Mucosa of stomach (tissue), 1 donor: Measurements from ENCODE around the gene TMEM18.
A peak's percentile ranks its signal among the peaks of the same experiment; 100 is the strongest.

Source experiments
- H3K27me3 ChIP-seq: one replicate; pipeline ENCODE4 v1.7.0; 2013; ENCODE audit warnings: mild to moderate bottlenecking, low read length; ENCODE audit not compliant: control insufficient read depth, insufficient read depth
- H3K36me3 ChIP-seq: one replicate; pipeline ENCODE4 v1.7.0; 2013; ENCODE audit warnings: low read length; ENCODE audit not compliant: control insufficient read depth, insufficient read depth
- H3K4me1 ChIP-seq: one replicate; pipeline ENCODE4 v1.7.0; 2013; ENCODE audit warnings: mild to moderate bottlenecking, low read length; ENCODE audit not compliant: control insufficient read depth, insufficient read depth
- H3K4me3 ChIP-seq: one replicate; pipeline ENCODE4 v1.7.0; 2013; ENCODE audit warnings: low read length
- H3K9ac ChIP-seq: one replicate; pipeline ENCODE4 v1.7.0; 2013; ENCODE audit warnings: mild to moderate bottlenecking, low read length, moderate library complexity
- H3K9me3 ChIP-seq: one replicate; pipeline ENCODE4 v1.7.0; 2013; ENCODE audit warnings: mild to moderate bottlenecking, low read length, moderate library complexity; ENCODE audit not compliant: control insufficient read depth
- donor health status: Pancreatic carcinoma.

Gene TMEM18

DNA sequence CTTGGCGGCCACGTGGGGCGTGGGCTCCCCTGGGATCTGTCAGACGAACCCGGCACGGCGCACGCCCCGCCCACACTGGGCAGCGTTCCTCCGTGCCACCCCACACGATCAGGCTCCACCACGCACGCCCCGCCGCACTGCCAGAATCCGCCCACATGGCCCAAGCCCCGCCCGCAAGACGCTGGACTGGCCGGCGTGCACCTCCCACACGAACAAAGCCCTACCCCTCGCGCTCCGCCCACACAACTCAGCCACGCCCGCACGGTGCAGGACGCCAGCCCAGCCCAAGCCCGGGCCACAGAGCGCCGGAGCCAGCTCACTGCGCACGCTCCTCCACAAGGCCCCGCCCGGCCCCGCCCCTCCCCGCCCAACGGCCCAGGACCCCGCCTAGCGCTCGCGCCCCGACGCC lies 555 bp downstream of the TMEM18 start:
- H3K9me3 ChIP-seq, result no peaks in the 10 kb centered on the region
- no peaks in the 10 kb centered on the region for H3K36me3 ChIP-seq
- peak overlapping the region; percentile 46 for H3K4me3 ChIP-seq
- no peak overlapping the region for H3K9ac ChIP-seq
- no peaks in the 10 kb centered on the region for H3K4me1 ChIP-seq
- H3K27me3 ChIP-seq, result no peaks in the 10 kb centered on the region

DNA sequence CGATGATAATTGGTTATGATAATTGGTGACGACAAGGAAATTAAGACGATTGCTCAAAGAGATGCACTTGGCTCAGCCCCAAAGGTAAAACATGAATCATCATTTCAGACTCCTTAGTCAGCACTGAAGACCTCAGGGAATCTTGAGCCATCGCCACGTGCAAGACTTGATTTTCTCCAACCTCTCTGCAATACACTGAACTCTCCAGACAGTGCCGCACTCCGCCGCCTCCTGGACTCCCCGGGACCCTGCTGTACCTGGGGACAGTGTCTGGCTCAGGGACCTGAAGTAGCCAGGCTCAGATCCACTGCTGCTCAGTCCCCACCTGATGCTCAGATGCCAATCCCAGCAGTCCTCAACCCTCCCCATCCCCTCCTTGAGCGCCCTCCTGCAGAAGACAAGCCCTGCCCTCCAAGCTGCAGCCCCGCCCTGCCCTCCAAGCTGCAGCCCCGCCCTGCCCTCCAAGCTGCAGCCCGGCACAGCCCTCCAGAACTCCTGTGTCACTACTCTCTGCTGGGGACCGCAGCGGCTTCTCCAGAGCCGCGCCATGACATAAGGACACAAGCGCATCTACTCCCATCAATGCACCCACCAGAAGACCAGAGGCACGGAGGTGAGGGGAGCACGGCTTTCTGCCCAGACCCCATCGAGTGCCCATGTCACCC lies 1.1 kb downstream of the TMEM18 start:
- no peaks in the 10 kb centered on the region for H3K4me1 ChIP-seq
- no peaks in the 10 kb centered on the region for H3K27me3 ChIP-seq
- H3K9me3 ChIP-seq, result no peaks in the 10 kb centered on the region
- peak overlapping the region; percentile 46 for H3K4me3 ChIP-seq
- no peaks in the 10 kb centered on the region for H3K36me3 ChIP-seq
- H3K9ac ChIP-seq, result no peak overlapping the region

DNA sequence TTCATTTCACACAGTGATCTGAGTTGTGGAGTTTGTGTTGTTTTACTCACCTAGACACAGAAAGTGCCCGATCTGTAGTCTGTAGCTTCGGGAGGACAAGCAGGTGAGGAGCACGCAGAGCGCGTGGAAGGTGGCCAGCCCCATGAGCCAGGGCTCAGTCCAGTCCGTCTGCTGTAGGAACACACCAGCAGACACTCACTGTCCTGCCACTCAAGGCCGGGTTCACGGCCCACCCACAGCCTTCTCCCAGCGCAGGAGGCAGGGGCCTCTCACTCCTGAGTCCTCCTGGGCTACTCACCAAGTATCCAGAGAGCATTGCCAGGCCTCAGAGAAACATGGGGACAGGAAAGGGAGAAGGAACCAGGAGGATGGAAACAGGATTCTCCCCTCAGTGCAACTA lies 1.7 kb downstream of the TMEM18 start:
- H3K4me3 ChIP-seq, result no peak overlapping the region
- H3K36me3 ChIP-seq, result no peaks in the 10 kb centered on the region
- no peaks in the 10 kb centered on the region for H3K4me1 ChIP-seq
- H3K9me3 ChIP-seq, result no peaks in the 10 kb centered on the region
- H3K9ac ChIP-seq, result no peak overlapping the region
- no peaks in the 10 kb centered on the region for H3K27me3 ChIP-seq

DNA sequence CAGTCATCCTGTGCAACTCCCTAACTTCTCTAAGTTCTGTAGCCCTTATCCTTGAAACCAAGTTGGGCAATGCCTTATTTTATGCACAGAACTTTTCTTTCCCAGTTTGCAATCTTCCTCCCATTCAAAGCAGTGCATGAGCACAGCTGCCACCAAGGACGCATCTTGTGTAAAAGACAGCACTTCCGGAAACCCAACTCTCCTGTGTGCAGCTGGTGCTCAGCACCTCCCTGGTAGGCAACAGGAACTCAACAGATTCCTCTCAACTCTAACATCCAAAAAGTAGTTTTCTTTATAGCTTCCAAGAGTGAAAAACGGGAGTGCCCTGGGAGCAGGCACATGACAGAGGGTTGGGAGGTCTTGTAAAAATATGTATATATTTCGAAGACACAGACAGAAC lies 2.2 kb downstream of the TMEM18 start:
- H3K27me3 ChIP-seq, result no peaks in the 10 kb centered on the region
- no peaks in the 10 kb centered on the region for H3K9me3 ChIP-seq
- H3K4me1 ChIP-seq, result no peaks in the 10 kb centered on the region
- H3K9ac ChIP-seq, result no peak overlapping the region
- H3K4me3 ChIP-seq, result no peak overlapping the region
- no peaks in the 10 kb centered on the region for H3K36me3 ChIP-seq

DNA sequence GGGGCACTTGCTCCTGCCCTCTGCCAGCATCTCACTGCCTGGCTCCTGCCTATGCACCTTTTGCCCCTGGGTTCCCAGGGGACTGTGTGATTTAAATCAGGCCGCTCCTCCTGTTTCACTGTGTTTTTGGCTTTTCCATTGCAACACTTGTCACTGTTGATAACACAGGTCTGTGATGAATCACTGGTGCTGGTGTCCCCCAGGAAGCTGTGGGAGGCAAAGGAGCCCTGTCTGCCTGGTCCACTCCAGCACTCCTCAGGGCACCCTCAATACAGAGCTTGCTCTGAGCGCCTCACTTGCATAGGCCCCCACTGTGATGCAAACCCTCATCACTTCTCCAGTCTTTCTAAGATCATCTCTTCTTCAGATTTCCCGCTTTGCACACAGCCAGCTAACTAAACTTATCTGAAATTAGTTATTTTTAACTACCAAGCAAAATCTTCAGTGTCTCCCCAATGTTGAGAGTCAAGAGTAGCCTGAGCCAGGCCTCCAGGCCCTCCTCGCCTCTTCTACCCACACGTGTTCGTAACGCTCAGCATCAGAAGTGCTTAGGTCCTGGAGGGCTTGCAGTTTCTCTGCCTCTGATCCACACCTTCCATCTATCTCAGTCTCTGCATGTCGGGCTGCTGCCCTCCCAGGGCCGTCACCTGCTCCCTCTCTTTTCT lies 2.8 kb downstream of the TMEM18 start:
- Histone ChIP-seq H3K9ac (no peak overlapping the region), H3K36me3 (no peaks in the 10 kb centered on the region), H3K9me3 (no peaks in the 10 kb centered on the region)

DNA sequence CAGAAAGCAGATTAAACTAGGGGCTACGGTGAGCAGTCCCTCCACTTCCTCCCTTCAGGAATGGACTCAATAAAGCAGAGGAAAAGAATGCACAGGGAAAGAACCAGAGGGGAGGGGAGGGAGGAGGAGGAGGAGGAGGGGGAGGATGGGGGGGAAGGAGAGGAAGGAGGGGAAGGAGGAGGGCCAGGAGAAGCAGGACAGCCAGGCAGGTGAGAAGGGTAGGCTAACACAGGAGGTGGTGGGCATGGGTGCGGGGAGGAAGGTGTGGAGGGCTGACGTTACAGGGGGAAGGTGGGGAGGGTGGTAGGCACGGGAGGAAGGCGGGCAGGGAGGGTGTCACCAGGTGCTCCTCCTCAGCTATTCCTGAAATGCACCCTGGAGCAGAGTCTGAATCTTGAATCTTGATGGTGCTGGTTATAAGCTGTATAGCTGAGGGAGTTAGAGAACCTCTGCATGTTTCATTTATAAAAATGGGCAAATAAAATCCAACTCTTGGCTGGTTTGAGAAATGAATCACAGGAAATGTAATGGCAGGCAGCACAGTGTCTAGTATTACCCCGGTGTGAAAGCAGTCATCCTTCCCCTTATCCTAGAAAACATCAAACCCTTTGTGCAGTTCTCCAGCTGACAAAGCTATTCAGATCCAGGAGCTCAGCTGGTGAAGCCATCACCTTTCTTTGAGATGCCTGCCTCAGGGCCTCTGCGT lies 3.4 kb downstream of the TMEM18 start:
- H3K9me3 ChIP-seq, result no peaks in the 10 kb centered on the region
- no peak overlapping the region for H3K4me3 ChIP-seq
- H3K27me3 ChIP-seq, result no peaks in the 10 kb centered on the region
- H3K36me3 ChIP-seq, result no peaks in the 10 kb centered on the region
- no peak overlapping the region for H3K9ac ChIP-seq
- no peaks in the 10 kb centered on the region for H3K4me1 ChIP-seq

More for the DNA sequence above, 2.8 kb downstream of the TMEM18 start:
- Histone ChIP-seq H3K4me3 (no peak overlapping the region), H3K4me1 (no peaks in the 10 kb centered on the region), H3K27me3 (no peaks in the 10 kb centered on the region)

DNA sequence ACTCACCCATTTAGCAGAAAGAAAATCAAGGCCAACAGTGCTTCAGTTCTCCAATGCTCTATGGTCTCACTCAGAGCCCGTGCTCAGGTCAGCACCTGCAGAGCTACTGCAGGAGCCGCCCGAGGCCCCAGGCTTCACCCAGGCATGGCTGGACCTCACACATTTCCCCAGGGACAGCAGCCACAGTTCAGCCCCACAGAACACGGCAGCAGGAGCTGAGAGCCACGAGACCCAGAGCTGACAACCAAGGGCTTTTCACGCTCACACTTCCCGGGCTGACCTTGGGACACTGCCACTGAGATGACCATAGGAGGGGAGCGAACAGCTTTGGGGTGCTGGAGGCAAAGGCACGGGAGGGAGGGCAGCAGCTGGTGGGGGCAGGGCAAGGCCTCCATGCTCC lies 4.2 kb downstream of the TMEM18 start:
- Histone ChIP-seq H3K9ac (no peak overlapping the region), H3K36me3 (no peaks in the 10 kb centered on the region), H3K27me3 (no peaks in the 10 kb centered on the region), H3K4me3 (no peak overlapping the region), H3K9me3 (no peaks in the 10 kb centered on the region), H3K4me1 (no peaks in the 10 kb centered on the region)

DNA sequence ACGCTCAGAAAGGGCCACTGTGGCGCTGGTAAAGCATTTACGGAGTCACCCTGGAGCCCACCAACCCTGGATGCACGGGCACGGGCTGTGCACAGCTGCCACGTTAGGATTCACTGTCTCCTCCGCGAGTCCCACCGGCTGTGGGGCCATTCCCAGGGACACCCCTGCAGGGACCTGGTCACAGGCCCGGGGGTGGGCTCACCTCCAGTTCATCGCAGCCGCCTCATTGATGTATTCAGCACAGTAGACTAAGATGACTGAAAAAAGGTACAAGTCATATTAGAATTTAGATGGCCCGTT lies 4.7 kb downstream of the TMEM18 start:
- H3K27me3 ChIP-seq, result no peaks in the 10 kb centered on the region
- no peak overlapping the region for H3K9ac ChIP-seq
- H3K9me3 ChIP-seq, result no peaks in the 10 kb centered on the region
- H3K36me3 ChIP-seq, result no peaks in the 10 kb centered on the region
- no peak overlapping the region for H3K4me3 ChIP-seq
- H3K4me1 ChIP-seq, result no peaks in the 10 kb centered on the region

DNA sequence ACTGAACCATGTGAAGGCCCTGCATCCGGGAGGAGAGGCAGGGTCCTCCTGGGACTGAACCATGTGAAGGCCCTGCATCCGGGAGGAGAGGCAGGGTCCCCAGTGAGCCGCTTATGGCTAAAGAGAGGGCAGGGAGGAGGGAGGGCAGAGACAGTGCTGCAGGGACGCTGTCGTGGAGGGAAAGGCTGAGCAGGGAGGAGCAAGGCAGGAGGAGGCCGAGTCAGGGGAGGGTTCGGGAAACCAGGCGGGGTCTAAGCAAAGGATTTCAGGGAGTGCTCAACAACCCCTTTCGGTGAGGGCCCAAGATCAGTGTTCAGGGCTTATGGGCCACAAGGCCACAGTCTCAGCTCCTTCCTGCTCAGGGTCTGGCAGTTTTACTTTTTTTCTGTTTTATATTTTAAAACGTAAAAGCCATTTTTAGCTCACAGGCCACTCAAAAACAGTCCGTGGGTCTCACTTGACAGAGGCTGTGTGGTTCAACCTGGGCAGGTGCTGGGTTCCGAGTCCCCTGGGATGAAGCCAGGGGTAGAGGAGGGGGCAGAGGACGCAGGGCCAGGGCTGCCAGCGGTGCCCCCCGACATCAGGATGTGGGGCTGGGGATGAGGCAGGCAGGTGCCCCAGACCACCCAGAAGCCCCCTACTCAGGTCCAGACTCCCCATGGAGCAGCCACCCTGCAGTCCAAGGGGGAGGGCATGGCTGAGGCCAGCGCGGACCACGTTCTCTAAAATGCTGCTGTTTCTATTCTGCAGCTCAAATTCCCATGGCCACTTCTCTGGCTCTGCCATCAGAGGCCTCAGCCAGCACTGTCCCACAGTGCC lies 5.2 kb downstream of the TMEM18 start:
- Histone ChIP-seq H3K27me3 (no peaks in the 10 kb centered on the region), H3K4me3 (no peak overlapping the region), H3K9ac (no peak overlapping the region), H3K9me3 (no peaks in the 10 kb centered on the region), H3K36me3 (no peaks in the 10 kb centered on the region), H3K4me1 (no peaks in the 10 kb centered on the region)

DNA sequence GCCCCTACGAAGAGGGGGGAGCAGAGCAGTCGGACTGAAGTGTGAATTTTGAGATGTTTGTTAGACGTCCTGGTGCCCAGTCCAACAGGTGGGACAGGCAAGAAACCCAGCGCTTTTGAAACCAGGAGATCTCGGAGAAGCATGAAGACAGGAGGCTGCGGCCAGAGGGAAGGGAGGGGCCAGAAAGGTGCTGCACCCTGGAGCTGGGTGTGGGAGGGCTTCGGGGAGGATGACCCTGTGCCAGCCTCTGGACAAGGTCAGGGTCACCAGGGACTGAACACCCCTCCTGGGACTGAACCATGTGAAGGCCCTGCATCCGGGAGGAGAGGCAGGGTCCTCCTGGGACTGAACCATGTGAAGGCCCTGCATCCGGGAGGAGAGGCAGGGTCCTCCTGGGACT lies 6.1 kb downstream of the TMEM18 start:
- Histone ChIP-seq H3K27me3 (no peaks in the 10 kb centered on the region), H3K36me3 (peaks cover 2% of the 10 kb centered on the region), H3K9me3 (no peaks in the 10 kb centered on the region), H3K4me1 (no peaks in the 10 kb centered on the region), H3K4me3 (no peak overlapping the region), H3K9ac (no peak overlapping the region)

DNA sequence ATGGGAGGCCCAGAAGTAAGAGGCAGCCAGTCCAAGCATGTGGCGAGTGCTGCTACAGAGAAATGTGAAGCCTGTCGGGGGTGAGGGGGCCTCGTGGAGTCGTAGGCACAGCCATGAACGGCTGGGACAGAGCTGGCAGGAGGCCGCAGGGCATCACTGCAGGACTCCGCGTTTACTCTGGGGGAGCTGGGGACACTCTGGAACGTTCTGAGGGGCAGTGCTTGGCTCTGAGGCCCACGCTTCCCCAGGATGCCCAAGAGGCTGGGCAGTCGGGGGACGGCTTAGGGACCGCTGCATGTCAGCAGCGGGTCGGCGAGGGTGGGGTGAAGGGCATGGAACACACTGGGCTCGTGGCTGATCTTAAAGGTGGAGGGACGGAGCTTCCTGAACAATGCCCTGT lies 6.6 kb downstream of the TMEM18 start:
- Histone ChIP-seq H3K36me3 (peaks cover 5% of the 10 kb centered on the region), H3K27me3 (no peaks in the 10 kb centered on the region), H3K4me3 (no peak overlapping the region), H3K4me1 (no peaks in the 10 kb centered on the region), H3K9me3 (no peaks in the 10 kb centered on the region), H3K9ac (no peak overlapping the region)

DNA sequence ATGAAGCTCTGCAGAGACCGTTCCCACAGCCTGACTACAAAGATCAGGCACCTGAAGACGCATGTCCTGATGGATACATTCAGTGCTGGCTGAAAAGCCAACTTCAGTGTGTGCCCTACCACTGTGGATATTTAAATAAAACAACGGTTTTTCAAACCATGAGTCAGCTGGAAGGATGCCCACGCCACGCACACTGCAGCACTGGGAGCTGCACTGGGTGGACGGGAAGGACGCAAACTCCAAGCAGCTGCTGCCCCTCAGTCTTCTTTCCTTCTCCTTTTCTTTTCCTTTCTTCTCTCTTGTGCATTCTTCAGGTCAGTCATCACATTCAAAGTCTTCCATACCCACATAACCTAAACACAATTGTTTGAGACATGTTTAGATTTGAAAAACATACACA lies 7.9 kb downstream of the TMEM18 start:
- Histone ChIP-seq H3K4me1 (no peaks in the 10 kb centered on the region), H3K9me3 (no peaks in the 10 kb centered on the region), H3K27me3 (no peaks in the 10 kb centered on the region), H3K4me3 (no peak overlapping the region), H3K36me3 (peaks cover 5% of the 10 kb centered on the region), H3K9ac (no peak overlapping the region)
